Stimulated activated CD8-positive, alpha-beta memory T cell treated with anti-CD3 and anti-CD28 coated beads, Interleukin-4, amount 100 ng/mL, for 24 hours (primary cell): ENCODE measurements around the gene ZNF773.
"Not testable (repeated sequence)": the region's sequence is repeated elsewhere in the genome, so short reads cannot be mapped to it uniquely, and the experiment has no call there.

Experiments
- DNase-seq: peaks from one replicate; pipeline ENCODE4 v3.0.0-alpha.2; 2020; ENCODE audit warnings: low read depth

ZNF773 gene

DNA sequence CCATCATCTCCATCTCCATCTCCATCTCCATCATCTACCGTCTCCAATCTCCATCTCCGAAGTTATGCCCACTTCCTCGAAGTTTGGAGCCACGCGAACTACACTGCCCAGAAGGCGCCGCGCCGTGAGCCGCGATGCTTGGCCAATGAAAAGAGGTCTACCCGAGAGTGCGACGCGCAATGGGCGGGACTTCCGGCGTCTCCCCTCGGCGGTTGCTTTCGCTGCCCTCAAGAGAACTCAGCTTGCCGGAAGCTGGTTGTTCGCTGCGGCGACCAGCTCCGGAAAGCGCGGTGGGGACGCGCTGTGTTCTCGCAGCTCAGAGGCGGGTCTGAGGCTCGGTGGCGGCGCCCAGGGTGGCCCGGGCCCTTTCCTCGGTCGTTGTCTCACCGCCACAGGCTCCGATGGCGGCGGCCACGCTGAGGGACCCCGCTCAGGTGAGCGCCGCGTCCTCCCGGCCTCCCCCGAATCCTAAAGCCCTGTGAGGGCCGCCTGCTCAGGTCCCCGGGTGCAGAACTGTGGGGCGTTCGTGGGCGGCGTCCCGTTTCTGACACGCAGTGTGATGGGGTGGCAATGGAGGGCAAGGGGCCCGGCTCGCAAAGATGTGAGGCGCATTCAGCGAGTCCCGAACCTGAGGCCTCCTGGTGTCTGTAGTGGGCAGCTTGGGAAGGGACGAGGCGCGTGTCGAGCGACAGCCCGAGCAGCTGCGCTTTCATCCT is at the start of gene ZNF773:
TSS of gene ZNF773 (plus strand) at position 259 of the 716 bp plus-strand sequence. CDS start at position 402, 143 bp downstream.
- peak; percentile 96 for DNase-seq

- no peak for DNase-seq
These were observed 47.4 kb upstream of the ZNF773 start for GRCh38 chr19:57452307-57452706.

- no peak for DNase-seq
These were observed 33.9 kb upstream of the ZNF773 start for GRCh38 chr19:57465680-57466381.

DNA sequence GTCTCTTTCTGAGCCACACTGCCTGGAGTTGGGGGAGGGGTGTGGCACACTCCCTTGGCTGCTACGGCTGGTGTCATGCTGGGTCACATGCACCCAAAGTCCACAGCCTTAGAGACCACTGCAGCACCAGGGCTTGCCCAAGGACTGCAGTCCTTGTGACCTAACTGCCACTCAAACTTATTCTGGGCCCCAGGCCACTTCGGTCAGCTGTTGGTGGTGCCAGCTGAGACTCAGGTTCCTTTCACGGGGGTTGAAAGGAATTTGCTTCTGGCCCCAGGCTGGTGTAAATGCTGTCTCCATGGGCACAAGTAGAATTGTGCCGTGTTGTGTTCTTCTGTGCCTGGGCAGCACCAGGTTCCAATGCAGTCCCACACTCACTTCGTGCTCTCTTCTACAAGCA is 33.2 kb upstream of the ZNF773 start:
- no peak for DNase-seq

GRCh38 chr19:57473646-57474045 is 26.1 kb upstream of the ZNF773 start:
- no peak for DNase-seq

- peak; percentile 74 for DNase-seq
These were observed 22.3 kb upstream of the ZNF773 start, which contains the start of gene ZNF772 for GRCh38 chr19:57477191-57478008. TSS of gene ZNF772 (minus strand) at chr19:57477566. CDS start at chr19:57477309, 257 bp downstream.

- DNase-seq: peak; percentile 91
These were observed 12.1 kb upstream of the ZNF773 start, which contains the start of gene ZNF419 for GRCh38 chr19:57487477-57488298. TSS of gene ZNF419 (plus strand) at chr19:57487750. CDS start at chr19:57487951, 201 bp downstream.

GRCh38 chr19:57488299-57488644 is 11.5 kb upstream of the ZNF773 start:
- not testable (repeated sequence) for DNase-seq

GRCh38 chr19:57499332-57499679 is 432 bp upstream of the ZNF773 start:
- DNase-seq: not testable (repeated sequence)

DNA sequence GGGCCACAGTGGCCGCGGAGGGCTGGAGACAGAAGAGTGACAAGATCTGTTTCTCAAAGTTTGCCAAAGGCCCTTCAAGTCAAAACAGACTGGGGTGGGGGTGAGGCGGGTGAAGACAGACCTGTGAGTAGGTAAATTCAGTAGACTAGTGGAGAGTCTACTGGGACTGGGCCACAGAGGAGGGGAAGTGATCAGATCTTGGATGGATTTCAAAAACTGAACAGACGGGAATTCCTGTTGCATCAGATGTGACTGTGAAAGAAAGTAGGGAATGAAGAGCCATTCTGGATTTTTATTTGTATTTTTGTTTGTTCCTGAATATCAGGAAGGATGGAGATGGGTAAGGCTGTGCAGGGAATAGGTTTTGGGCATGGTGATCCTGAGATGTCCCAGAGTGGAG is 662 bp downstream of the ZNF773 start:
- not testable (repeated sequence) for DNase-seq

DNA sequence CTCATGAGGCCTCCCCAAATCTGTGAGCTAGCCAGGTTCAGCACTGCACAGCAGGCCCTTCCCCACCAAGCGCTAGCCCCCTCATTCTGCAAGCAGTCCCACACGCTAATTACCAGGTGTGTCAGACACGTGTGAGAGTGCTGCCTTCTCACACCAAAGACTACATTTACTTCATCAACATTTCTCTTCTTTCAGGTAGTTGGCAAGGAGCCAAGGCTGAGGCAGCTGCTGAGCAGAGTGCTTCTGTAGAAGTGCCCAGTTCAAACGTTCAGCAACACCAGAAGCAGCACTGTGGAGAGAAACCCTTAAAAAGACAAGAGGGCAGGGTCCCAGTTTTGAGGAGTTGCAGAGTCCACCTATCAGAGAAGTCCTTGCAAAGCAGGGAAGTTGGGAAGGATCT is 6.4 kb downstream of the ZNF773 start:
- no peak for DNase-seq

DNA sequence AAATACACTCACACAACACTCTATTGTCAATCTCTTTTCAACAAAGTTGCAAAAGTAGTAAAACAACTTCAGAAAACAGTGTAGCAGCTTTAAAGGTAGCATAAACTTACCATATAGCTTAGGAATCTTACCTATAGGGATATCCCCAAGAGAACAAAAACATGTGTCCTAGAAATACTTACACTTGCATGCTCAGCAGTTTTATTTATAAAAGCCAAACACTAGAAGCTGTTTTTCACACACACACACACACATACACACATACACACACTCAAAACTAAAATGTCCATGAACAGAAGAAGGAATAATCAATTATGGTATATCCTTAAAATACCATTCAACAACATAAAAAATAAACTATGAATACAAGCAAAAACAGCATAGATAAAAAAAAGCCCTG is 11.7 kb downstream of the ZNF773 start:
- DNase-seq: no peak

DNA sequence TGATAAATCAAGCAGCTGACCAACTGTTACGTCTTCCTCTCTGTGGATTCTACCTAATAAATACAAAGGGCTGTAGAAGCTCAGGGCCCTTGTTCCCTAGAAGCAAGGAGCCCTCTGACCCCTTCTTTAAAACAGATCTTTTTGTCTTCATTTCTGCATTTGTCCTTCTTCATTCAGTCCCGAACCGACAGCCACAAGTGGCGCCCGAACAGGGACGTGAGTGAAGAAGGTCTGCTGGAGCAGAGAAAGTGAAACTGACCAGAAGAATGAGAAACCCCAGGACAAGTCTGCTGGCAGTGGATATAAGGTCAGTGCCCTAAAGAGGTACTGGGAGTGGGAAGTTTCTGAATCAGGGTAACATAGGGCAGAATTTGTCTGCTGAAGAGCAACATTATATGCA is 13.1 kb downstream of the ZNF773 start:
- DNase-seq: no peak

DNA sequence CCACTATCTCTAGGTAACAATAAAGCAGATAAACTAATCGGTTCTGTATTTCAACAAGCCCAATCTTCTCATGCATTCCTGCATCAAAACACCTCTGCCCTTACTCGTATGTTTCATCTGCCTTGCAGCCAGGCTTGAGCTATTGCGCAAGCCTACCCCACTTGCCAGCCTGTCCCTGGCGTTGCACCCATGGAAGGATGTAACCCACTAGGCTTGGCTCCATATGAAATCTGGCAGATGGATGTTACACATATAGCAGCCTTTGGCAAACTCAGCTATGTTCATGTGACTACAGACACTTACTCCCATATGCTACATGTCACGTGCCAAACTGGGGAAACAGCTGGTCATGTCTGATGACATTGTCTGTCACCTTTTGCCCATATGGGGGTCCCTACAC is 15.5 kb downstream of the ZNF773 start:
- no peak for DNase-seq

DNA sequence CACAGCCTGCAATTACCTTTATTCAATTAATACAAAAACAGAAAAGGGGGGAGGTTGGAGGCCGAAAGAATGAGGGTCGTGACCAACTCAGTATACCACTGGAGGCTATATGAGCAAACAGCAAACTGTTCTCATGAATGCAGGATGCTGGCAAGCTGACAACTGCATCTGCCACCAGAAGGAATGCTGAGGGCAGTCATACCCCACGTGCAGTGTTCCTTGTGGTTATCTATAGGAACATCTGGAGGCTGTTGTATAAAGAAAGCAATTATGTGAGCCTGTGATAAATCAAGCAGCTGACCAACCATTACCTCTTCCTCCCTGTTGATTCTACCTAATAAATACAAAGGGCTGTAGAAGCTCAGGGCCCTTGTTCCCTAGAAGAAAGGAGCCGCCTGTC is 18.3 kb downstream of the ZNF773 start:
- not testable (repeated sequence) for DNase-seq

GRCh38 chr19:57527136-57527881 is 27.6 kb downstream of the ZNF773 start, which contains the start of gene ZNF549:
TSS of gene ZNF549 (plus strand) at chr19:57527356. CDS start at chr19:57527574, 218 bp downstream.
- peak; percentile 82 for DNase-seq

DNA sequence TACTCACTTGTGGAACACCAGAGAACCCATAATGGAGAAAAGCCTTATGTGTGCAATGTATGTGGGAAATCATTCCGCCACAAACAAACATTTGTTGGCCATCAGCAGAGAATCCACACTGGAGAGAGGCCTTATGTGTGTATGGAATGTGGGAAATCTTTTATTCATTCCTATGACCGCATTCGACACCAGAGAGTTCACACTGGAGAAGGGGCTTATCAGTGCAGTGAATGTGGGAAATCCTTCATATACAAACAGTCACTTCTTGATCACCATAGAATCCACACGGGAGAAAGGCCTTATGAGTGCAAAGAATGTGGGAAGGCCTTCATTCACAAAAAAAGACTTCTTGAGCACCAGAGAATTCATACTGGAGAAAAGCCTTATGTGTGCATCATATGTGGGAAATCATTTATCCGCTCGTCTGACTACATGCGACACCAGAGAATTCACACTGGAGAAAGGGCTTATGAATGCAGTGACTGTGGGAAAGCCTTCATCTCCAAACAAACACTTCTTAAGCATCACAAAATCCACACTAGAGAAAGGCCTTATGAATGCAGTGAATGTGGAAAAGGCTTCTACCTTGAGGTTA is 38.3 kb downstream of the ZNF773 start:
- no peak for DNase-seq

DNA sequence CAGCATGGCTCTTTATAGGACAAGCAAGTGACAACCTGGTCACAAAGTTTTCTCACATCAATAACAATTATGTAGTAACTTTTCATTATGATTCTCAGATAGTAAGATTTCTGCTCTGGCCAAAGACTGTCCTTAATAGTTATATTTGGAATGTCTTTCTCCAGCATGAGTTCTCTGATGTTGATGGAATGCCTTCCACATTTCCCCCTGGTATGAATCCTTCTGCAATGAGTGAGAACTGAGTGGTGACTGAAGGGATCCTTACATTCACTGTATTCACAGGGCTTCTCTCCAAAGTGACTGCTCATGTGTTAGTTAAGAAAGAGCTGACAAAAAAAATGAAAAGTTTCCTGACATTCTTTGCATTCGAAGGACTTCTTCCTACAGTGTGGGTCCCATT is 46.8 kb downstream of the ZNF773 start:
- DNase-seq: no peak

- DNase-seq: no peak
These were observed 52.7 kb downstream of the ZNF773 start for GRCh38 chr19:57552432-57552831.

DNA sequence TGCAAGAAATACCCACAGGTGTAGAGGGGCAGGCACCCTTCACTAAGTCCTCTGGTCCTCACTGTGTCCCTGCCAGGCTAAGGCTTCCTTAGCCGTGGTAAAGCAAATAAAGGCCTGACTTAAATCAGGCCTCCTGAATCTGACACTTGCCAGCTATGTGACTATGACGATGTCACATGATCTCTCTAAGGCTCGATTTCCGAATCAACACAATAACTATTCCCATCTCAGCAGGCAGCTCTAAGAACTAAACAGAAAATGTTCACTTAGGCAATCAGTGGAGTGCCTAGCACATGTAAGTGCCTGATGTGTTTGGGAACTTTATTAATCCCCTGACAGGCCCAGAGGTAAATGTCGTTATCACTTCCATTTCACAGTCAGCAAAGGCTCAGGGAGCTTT is 57.9 kb downstream of the ZNF773 start:
- DNase-seq: no peak
